Ishikawa (cell line): ENCODE data around the gene USP11.

Experiments
- CEBPB ChIP-seq: IDR thresholded peaks from 2 replicates; pipeline ENCODE4 v1.6.1; 2012
- CREB1 ChIP-seq: IDR thresholded peaks from 2 replicates; pipeline ENCODE4 v1.6.1; 2012; ENCODE audit warnings: low read depth
- EGR1 ChIP-seq: IDR thresholded peaks from 2 replicates; pipeline ENCODE4 v1.6.1; 2012
- EP300 ChIP-seq: IDR thresholded peaks from 2 replicates; pipeline ENCODE4 v1.6.1; 2012; ENCODE audit warnings: borderline replicate concordance
- FOXM1 ChIP-seq: IDR thresholded peaks from 2 replicates; pipeline ENCODE4 v1.6.1; 2012; ENCODE audit warnings: low read depth, borderline replicate concordance
- NFIC ChIP-seq: IDR thresholded peaks from 2 replicates; pipeline ENCODE4 v1.6.1; 2012
- RAD21 ChIP-seq: IDR thresholded peaks from 2 replicates; pipeline ENCODE4 v1.6.1; 2012; ENCODE audit warnings: low read depth
- TAF1 ChIP-seq: IDR thresholded peaks from 2 replicates; pipeline ENCODE4 v1.6.1; 2012; ENCODE audit warnings: low read depth, mild to moderate bottlenecking
- TCF12 ChIP-seq: IDR thresholded peaks from 2 replicates; pipeline ENCODE4 v1.6.1; 2012; ENCODE audit warnings: low read depth
- TEAD4 ChIP-seq: IDR thresholded peaks from 2 replicates; pipeline ENCODE4 v1.6.1; 2012
- YY1 ChIP-seq: IDR thresholded peaks from 2 replicates; pipeline ENCODE4 v1.6.1; 2012; ENCODE audit warnings: low read depth
- ZBTB7A ChIP-seq: IDR thresholded peaks from 2 replicates; pipeline ENCODE4 v1.6.1; 2012; ENCODE audit warnings: low read depth
- TF ChIP-seq, protein P1 (sequence below): IDR thresholded peaks from 2 replicates; pipeline ENCODE4 v1.6.1; 2012; ENCODE audit warnings: low read depth, mild to moderate bottlenecking
- TF ChIP-seq, protein P2 (sequence below): IDR thresholded peaks from 2 replicates; pipeline ENCODE4 v1.6.1; 2012
- TF ChIP-seq, protein P3 (sequence below): IDR thresholded peaks from 2 replicates; pipeline ENCODE4 v1.6.1; 2012

USP11 gene

DNA sequence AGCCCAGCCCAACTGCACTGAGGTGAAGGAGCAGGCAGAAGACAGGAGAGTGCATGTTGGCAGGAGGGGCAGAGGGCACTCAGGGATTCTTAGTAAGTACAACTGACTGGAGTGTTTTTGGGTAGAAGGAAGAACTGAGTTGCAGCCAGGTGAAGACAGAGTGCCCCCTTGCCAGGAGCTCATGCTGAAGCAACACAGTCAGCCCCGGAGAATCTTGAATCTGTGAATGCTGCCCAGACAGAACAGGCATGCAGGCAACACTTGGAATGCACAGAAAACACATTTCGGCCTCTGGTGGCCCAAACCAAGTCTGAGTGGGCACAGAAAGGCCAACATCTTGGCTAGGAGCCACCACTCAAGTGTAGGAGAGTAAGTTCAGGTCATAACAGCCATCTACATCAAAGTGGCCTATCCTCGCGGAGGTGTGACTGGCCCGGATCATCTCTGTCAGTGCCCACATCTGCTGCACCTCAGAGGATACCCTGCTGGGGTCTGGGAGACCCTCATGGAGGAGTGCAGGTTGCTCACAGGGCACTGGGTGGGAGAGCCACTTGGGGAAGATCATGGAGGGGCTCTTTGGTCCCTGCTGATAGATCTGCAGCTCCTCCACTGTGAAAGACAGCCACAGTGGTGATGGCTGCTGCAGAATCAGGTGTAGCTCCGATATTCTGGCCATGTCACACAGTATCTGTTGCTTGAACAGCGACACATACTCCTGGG, 40.4 kb downstream of the USP11 start:
- no peak for TF ChIP-seq FOXM1
- TF ChIP-seq, protein P1, sequence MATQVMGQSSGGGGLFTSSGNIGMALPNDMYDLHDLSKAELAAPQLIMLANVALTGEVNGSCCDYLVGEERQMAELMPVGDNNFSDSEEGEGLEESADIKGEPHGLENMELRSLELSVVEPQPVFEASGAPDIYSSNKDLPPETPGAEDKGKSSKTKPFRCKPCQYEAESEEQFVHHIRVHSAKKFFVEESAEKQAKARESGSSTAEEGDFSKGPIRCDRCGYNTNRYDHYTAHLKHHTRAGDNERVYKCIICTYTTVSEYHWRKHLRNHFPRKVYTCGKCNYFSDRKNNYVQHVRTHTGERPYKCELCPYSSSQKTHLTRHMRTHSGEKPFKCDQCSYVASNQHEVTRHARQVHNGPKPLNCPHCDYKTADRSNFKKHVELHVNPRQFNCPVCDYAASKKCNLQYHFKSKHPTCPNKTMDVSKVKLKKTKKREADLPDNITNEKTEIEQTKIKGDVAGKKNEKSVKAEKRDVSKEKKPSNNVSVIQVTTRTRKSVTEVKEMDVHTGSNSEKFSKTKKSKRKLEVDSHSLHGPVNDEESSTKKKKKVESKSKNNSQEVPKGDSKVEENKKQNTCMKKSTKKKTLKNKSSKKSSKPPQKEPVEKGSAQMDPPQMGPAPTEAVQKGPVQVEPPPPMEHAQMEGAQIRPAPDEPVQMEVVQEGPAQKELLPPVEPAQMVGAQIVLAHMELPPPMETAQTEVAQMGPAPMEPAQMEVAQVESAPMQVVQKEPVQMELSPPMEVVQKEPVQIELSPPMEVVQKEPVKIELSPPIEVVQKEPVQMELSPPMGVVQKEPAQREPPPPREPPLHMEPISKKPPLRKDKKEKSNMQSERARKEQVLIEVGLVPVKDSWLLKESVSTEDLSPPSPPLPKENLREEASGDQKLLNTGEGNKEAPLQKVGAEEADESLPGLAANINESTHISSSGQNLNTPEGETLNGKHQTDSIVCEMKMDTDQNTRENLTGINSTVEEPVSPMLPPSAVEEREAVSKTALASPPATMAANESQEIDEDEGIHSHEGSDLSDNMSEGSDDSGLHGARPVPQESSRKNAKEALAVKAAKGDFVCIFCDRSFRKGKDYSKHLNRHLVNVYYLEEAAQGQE: no peak
- no peak for TF ChIP-seq EP300

DNA sequence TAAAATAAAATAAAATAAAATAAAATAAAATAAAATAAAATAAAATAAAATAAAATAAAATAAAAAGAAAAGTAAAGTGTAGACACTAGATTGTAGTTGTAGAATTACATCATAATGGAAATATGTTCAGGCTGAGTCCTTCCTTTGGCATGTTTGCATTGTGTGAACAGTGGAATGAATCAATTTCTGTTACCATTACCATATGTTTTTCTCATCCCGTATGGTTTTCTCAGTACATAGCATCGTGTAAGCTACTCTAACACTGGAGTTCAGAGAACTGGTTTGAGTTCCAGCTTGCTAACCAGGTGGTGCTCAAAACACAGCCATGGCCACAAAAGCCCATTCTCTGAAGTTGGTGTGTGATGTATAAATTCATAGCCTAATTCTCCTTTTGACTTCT, 45.9 kb downstream of the USP11 start:
- no peak for TF ChIP-seq NFIC
- no peak for TF ChIP-seq TAF1
- TF ChIP-seq TCF12: no peak
- TF ChIP-seq, protein P2, sequence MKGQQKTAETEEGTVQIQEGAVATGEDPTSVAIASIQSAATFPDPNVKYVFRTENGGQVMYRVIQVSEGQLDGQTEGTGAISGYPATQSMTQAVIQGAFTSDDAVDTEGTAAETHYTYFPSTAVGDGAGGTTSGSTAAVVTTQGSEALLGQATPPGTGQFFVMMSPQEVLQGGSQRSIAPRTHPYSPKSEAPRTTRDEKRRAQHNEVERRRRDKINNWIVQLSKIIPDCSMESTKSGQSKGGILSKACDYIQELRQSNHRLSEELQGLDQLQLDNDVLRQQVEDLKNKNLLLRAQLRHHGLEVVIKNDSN: no peak
- no peak for TF ChIP-seq CEBPB
- TF ChIP-seq YY1: no peak
- no peak for TF ChIP-seq ZBTB7A
- TF ChIP-seq EGR1: no peak
- TF ChIP-seq FOXM1: no peak

DNA sequence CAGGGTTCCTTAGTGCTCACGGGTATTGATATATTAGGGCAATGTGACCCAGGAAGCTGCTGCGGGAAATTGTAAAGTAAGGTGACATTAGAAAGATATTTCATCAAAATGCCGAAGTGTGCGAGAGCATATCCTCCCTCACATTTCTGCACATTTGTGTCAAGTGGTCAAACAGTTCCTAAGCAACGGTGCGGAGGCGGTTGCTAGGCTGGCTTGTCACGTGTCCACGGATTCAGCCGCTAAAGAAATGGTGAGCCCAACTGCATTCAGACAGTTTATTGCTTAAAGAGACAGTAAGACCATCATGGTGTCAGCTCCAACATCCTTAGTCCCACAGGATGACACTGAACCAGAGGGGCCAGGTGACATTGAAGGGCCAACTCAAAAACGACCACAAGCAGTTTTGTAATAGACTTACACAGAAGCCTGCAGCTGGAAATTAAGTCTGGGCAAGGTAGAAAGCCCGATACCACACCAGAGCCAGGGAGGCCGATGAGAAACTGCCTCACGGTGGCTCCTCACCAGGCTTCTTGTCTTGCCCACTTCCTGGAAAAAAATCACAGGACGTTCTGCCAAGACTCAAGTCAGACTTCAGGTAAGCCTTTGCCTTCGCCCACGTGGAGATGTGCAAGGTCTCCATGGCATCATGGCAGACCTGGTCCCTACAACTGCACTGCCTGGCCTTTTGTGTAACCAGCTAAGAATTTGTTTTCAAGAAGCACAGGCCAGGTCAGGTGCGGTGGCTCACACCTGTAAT, 50.4 kb downstream of the USP11 start:
- TF ChIP-seq NFIC: no peak
- peak; percentile 85 for TF ChIP-seq EGR1
- TF ChIP-seq, protein P2: peak; percentile 92

DNA sequence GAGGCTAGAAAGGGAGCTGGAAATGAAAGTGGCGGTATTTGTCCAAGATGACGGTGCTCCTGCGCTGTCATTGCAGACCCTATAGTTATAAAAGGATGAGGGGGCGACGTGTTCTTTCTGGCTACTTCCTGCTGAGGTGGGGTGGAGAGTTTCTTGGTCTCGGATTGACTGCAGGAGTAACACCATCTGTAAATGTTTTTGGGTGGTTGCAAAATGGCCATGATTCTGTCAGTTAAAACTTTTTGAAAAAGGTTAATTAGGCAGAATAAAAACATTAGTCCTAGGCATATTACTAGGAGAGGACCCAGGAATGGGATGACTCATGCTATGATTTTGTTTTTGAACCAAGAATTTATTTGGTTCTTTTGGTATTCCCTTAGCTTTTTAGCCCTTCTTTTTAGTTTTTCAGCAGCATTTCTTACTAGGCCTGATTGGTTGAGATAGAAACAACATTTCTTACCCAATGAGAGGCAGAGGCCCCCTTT, 53.1 kb downstream of the USP11 start:
- TF ChIP-seq CREB1 (no peak), NFIC (no peak), TAF1 (no peak), TEAD4 (no peak)

DNA sequence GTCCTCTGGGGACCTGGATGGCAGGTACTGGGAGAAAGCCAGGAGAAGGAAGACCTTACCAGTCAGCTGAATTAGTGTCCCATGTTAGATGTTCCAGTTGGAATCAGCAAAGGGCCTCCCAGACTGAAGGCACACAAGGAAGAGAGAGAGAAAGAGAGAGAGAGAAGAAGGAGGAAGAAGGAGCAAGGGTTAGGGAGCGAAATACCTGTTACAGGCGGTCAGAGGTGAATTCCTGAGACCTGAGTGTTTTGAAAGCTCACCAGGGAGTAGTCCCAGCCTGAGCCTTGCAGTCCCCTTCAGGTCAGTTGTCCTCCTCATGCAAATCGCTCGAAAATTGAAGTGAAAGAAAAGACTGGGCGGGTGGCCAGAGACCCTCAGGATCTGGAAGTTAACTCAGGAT, 60.3 kb downstream of the USP11 start:
- TF ChIP-seq CREB1 (no peak), RAD21 (no peak)

DNA sequence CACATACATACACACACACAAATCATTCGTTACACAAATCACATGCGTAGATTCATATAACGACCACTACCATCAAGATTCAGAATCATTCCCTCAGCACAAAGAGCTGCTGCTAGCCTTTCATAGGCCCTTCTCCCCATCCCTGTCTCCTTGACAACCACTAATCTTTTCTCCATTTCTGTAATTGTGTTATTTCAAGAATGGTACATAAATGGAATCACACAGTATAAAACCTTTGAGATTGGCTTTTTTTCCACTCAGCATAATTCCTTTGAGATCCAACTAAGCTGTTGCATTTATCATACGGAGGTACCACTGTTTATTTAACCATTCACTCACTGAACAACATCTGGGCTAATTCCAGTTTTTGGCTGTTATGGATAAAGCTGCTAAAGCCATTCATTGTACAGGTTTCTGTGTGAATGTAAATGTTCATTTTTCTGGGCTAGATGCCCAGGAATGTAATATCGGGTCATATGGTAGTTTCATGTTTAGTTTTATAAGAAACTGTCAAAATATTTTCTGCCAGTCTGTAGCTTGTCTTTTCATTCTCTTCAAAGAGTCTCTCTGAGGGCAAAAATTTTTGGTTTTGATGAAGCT, 64.1 kb downstream of the USP11 start:
- TF ChIP-seq TEAD4 (no peak), EGR1 (no peak), TAF1 (no peak), TCF12 (no peak), YY1 (no peak), EP300 (no peak), FOXM1 (no peak), RAD21 (no peak), NFIC (no peak), CREB1 (no peak), ZBTB7A (no peak), CEBPB (no peak)
- TF ChIP-seq, protein P3, sequence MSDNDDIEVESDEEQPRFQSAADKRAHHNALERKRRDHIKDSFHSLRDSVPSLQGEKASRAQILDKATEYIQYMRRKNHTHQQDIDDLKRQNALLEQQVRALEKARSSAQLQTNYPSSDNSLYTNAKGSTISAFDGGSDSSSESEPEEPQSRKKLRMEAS: no peak
- TF ChIP-seq, protein P2: no peak
- TF ChIP-seq, protein P1: no peak
